Cardiac fibroblast (primary cell): ENCODE results near the gene RAB2B.

ENCODE experiments used
- DNase-seq, 2 donors: peaks; one replicate each; pipeline versions ENCODE4 v3.0.0 to v3.0.0-alpha.2; 2010; ENCODE audit warnings: low read depth in 2 of 2
- H3K4me3 ChIP-seq, 2 donors: replicated peaks in 1 of 2; 1 replicate in 1 of 2; 2 replicates in 1 of 2; pipeline ENCODE4 v1.5.1; 2011; ENCODE audit warnings: low read depth in 2 of 2, low read length in 2 of 2, mild to moderate bottlenecking in 2 of 2, moderate library complexity in 1 of 2
- TF ChIP-seq, protein P1 (sequence below): IDR thresholded peaks from one replicate; pipeline ENCODE4 v1.5.1; 2011; ENCODE audit warnings: low read depth, mild to moderate bottlenecking, low read length, inconsistent platforms

The RAB2B gene

GRCh38 chr14:21428930-21429329 is 47.8 kb downstream of the RAB2B start:
- TF ChIP-seq, protein P1, sequence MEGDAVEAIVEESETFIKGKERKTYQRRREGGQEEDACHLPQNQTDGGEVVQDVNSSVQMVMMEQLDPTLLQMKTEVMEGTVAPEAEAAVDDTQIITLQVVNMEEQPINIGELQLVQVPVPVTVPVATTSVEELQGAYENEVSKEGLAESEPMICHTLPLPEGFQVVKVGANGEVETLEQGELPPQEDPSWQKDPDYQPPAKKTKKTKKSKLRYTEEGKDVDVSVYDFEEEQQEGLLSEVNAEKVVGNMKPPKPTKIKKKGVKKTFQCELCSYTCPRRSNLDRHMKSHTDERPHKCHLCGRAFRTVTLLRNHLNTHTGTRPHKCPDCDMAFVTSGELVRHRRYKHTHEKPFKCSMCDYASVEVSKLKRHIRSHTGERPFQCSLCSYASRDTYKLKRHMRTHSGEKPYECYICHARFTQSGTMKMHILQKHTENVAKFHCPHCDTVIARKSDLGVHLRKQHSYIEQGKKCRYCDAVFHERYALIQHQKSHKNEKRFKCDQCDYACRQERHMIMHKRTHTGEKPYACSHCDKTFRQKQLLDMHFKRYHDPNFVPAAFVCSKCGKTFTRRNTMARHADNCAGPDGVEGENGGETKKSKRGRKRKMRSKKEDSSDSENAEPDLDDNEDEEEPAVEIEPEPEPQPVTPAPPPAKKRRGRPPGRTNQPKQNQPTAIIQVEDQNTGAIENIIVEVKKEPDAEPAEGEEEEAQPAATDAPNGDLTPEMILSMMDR = no peak
- no peak overlapping the region for H3K4me3 ChIP-seq
- no peak for DNase-seq

- no peak for DNase-seq
- no peak overlapping the region for H3K4me3 ChIP-seq
- TF ChIP-seq, protein P1 = no peak
These were observed 50.1 kb downstream of the RAB2B start for GRCh38 chr14:21426692-21427091.

GRCh38 chr14:21419528-21419927 is 57.2 kb downstream of the RAB2B start:
- no peak overlapping the region for H3K4me3 ChIP-seq
- no peak for DNase-seq
- TF ChIP-seq, protein P1 = no peak

DNA sequence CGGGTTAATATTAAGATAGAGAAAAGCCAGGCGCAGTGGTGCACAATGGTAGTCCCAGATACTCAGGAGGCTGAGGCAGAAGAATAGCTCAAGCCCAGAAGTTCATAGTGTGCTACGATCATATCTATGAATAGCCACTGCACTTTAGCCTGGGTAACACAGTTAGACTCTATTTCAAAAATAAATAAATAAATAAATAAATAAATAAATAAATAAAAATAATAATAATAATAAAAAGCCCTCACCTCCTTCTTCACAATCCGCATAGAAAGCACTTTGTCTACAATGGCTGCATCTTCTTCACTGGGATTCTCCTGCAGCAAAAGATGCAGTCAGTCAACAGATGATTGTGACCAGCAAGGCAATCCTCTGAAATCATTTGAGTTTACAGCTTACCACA is 61.4 kb downstream of the RAB2B start:
- no peak overlapping the region for H3K4me3 ChIP-seq
- no peak for DNase-seq
- TF ChIP-seq, protein P1 = no peak

GRCh38 chr14:21414137-21414631 is 62.6 kb downstream of the RAB2B start:
- TF ChIP-seq, protein P1 = no peak
- no peak overlapping the region for H3K4me3 ChIP-seq
- no peak for DNase-seq
